Neural cell (in vitro differentiated cells): Measurements from ENCODE around the gene RAB7B.

Experiments used
- CTCF ChIP-seq: fragments of 450-650 bp; IDR thresholded peaks from 2 replicates; pipeline ENCODE4 v1.5.1; 2014; ENCODE audit warnings: antibody characterized with exemption, mild to moderate bottlenecking, moderate library complexity; ENCODE audit not compliant: poor library complexity, severe bottlenecking
- EP300 ChIP-seq: fragments of 450-650 bp; conservative IDR thresholded peaks from 2 replicates; pipeline ENCODE4 v1.6.1; 2014; ENCODE audit warnings: antibody characterized with exemption, mild to moderate bottlenecking, moderate library complexity; ENCODE audit not compliant: poor library complexity, severe bottlenecking

DNA sequence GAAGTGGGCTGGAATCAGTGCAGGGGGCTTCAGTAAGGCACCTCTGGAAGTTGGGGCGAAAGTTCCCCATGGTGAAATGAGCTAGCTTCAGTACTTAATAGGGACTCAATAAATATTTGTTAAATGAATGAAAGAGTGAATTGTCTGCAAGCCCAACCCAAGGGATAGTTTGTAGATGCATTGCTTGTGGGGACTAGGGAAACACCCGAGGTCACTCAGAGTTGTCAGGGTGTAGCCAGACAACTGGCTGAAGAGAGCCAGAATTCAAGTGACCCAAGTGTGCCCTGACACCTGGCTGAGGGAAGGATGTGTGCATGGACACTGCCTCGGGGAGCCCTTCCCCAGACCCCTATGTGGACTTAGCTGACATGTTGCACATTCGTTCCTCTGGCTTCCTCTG is 58.7 kb downstream of the RAB7B start:
- TF ChIP-seq CTCF (no peak), EP300 (no peak)
